Pancreas (tissue), 10 donors: ENCODE measurements around the gene MYOCOS. TPM values are rescaled to one million over a fixed set of nuclear protein-coding genes. Genes with fewer than 3 reads are reported as not detected.
A peak's percentile ranks its signal among the peaks of the same experiment; 100 is the strongest.
"Not testable (repeated sequence)": the region's sequence is repeated elsewhere in the genome, so short reads cannot be mapped to it uniquely, and the experiment has no call there.

ENCODE experiments used
- ATAC-seq, 4 donors: fragments of 200-7000 bp; cut with Tn5 transposase; one replicate each; pipeline versions ENCODE4 v1.8.0 to v1.9.1; 2020; ENCODE audit warnings: mild to moderate bottlenecking in 4 of 4, moderate library complexity in 4 of 4
- DNase-seq, 6 donors: peaks; one replicate each; pipeline ENCODE4 v3.0.0-alpha.2; 2020
- FAIRE-seq: peaks from 2 replicates; lab custom pipeline; 2012; peaks lifted over from hg19 to GRCh38; lab: Jason Lieb, UNC
- H3K27ac ChIP-seq, 4 donors: fragments of 200-600 bp; sonication (generic); 1 replicate in 3 of 4; 2 replicates in 1 of 4; pipeline versions ENCODE4 v1.5.0 to v1.8.0; 2020
- H3K27me3 ChIP-seq, 4 donors: fragments of 200-600 bp; one replicate each; pipeline ENCODE4 v1.8.0; 2021
- H3K36me3 ChIP-seq, 3 donors: fragments of 200-600 bp; sonication (generic) in 1 of 3; one replicate each; pipeline versions ENCODE4 v1.5.0 to v1.8.0; 2020 to 2021
- H3K4me1 ChIP-seq, 3 donors: fragments of 200-600 bp; one replicate each; pipeline ENCODE4 v1.8.0; 2021
- H3K4me3 ChIP-seq, 4 donors: fragments of 200-600 bp; sonication (generic) in 2 of 4; one replicate each; pipeline versions ENCODE4 v1.5.0 to v1.8.0; 2020 to 2021
- H3K9me3 ChIP-seq, 4 donors: fragments of 200-600 bp; one replicate each; pipeline ENCODE4 v1.8.0; 2021
- WGBS, 2 donors: extraction: QIAGEN DNeasy Blood & Tissue Kit; methylation state at CpG; one replicate each; pipeline ENCODE4 v1.1.7; 2013; 5-methylcytosine and 5-hydroxymethylcytosine counted together
- intact Hi-C, 3 donors: fragments of 100-400 bp; cut with DNase I; formaldehyde crosslinking; loops; one replicate each; pipeline versions ENCODE4 v1.11.1 to v1.14.2; 2022
- polyA plus RNA-seq, 2 donors: library from polyadenylated mRNA; stranded (reverse); fragments of 200-250 nt; gene quantifications; one replicate each; pipeline ENCODE4 v1.2.3, GENCODE V29; 2013
- total RNA-seq, 6 donors: library from RNA; stranded (reverse); fragmentation: NEBNext Ultra II Directional in 4 of 6; extraction: Animal tissue kit (Norgen Biotek cat#: 25700) in 4 of 6; gene quantifications; one replicate each; pipeline versions ENCODE4 v1.2.1 to v1.2.4, GENCODE V29; 2021 to 2023
- TF ChIP-seq, protein P1 (sequence below), 4 donors: fragments of 200-600 bp; sonication (generic) in 3 of 4; IDR thresholded peaks; one replicate each; pipeline versions ENCODE4 v1.5.0 to v1.8.0; 2021; ENCODE audit warnings: antibody characterized with exemption in 4 of 4
- donor health status: healthy with polysubstance abuse.
- donor health status: DM: no; HTN: no; CAD: no; lungs with moderate emphysema.
- donor health status: DM: no; HTN: no; CAD: no.
- donor health status: control.
- donor health status: control.
- donor health status: Bipolar disorder and iron deficiency.
- donor health status: DM: yes; HTN: yes; CAD: no.
- donor health status: DM: no; HTN: no; CAD: no.
- donor health status: DM: no; HTN: no; CAD: no.
- donor health status: DM: yes; HTN: yes; CAD: no.

Gene MYOCOS
- total and polyA plus RNA-seq, 8 donors: 0.05 TPM; not detected in 7

DNA sequence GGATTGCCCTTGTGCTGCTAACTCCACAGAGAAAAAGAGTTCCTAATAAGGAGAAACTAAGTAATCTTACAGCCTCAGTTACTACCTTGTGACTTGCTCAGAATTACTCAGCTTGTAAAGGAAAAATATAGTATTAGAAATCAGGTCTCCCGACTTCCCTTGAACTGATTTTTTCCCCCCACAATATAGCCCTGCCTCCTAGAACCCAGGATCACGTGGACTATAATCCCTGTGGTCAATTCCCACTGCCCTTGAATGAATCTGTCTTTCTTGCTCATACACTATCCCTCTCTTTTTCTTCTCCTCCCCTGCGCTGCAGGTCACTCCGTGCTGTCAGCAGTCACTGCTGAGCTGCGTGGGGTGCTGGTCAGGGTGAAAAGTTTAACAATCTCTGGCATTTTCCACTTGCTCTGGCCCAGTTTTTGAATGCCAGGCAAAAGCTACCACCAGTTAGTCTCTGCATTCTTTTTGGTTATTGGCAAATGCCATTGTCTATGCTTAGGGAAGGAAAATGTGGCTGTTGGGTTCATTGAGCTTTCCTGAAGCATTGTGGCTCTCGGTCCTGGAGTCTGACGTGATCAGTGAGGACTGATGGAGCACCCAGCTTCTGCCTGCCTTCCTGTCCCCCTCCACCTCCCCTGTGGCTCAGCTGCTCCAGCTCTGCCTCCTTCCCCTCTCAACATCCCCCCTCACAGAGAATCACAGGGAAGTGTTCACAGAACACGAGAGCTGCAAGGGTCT, 32.3 kb downstream of the MYOCOS start:
- ATAC-seq (peak in 3 of 4 donors; percentile 47 to 65 (median 55)), FAIRE-seq (no peak), DNase-seq (no peak)
- Histone ChIP-seq H3K27me3 (no peaks in the 10 kb centered on the region), H3K27ac (peak overlapping the region in 3 of 4 donors; percentile 22 to 57 (median 42)), H3K4me1 (no peaks in the 10 kb centered on the region), H3K36me3 (no peaks in the 10 kb centered on the region), H3K9me3 (no peaks in the 10 kb centered on the region), H3K4me3 (no peak overlapping the region)
- TF ChIP-seq, protein P1, sequence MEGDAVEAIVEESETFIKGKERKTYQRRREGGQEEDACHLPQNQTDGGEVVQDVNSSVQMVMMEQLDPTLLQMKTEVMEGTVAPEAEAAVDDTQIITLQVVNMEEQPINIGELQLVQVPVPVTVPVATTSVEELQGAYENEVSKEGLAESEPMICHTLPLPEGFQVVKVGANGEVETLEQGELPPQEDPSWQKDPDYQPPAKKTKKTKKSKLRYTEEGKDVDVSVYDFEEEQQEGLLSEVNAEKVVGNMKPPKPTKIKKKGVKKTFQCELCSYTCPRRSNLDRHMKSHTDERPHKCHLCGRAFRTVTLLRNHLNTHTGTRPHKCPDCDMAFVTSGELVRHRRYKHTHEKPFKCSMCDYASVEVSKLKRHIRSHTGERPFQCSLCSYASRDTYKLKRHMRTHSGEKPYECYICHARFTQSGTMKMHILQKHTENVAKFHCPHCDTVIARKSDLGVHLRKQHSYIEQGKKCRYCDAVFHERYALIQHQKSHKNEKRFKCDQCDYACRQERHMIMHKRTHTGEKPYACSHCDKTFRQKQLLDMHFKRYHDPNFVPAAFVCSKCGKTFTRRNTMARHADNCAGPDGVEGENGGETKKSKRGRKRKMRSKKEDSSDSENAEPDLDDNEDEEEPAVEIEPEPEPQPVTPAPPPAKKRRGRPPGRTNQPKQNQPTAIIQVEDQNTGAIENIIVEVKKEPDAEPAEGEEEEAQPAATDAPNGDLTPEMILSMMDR (IDR thresholded peaks at IDR 0.05): no peak
- WGBS, 2 donors: 43 to 51% methylated on average over 8 of the region's 8 CpGs
- intact Hi-C loops: no loop called here

DNA sequence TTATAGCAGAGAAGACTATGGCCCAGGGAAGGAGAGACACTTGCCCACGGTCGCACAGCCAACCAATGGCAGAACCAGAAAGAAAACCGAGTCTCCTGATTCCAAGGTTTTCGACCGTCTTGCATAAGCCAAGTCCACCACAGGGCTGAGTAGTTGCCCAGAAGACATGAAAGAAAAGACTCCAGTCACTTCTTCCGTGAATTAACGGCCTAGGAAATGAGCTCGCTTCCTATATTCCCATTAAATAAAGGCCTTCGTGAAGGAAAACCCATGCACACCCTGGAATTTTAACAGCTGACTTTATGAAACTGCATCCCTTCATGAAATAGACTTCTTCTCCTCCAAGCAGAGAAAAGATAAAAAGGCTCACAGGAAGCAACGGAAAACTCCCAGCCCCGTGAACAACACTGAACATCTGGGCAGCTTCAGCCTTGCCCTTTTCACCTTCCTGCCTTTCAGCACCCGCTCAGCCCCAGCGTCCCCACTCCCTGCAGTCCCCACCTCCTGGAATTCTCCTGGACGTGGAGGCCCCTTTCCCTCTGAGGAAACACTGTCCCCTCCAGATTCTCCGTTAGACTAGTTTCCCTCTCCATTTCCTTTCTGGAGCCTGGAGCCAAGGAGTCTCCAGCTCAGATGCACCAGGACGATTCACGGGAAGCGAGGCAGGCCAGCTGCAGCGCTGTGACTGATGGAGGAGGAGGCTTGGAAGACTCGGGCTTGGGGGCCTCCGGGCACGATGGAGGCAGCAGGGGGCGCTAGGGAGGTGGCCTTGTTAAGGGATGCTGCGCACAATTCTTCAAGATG, 33.1 kb downstream of the MYOCOS start:
- TF ChIP-seq, protein P1 (IDR thresholded peaks at IDR 0.05): peak in 1 of 4 donors; percentile 12
- H3K4me3 ChIP-seq: no peak overlapping the region
- ATAC-seq: peak in 3 of 4 donors; percentile 62 to 73 (median 68)
- FAIRE-seq: no peak
- WGBS, 2 donors: 36 to 52% methylated on average over 24 of the region's 24 CpGs
- no peaks in the 10 kb centered on the region for H3K36me3 ChIP-seq
- DNase-seq: peak; percentile 12 to 74 (median 39)
- peak overlapping the region in 3 of 4 donors; percentile 22 to 57 (median 42) for H3K27ac ChIP-seq
- H3K27me3 ChIP-seq: no peaks in the 10 kb centered on the region
- H3K4me1 ChIP-seq: no peaks in the 10 kb centered on the region
- intact Hi-C loops: no loop called here
- H3K9me3 ChIP-seq: no peaks in the 10 kb centered on the region

DNA sequence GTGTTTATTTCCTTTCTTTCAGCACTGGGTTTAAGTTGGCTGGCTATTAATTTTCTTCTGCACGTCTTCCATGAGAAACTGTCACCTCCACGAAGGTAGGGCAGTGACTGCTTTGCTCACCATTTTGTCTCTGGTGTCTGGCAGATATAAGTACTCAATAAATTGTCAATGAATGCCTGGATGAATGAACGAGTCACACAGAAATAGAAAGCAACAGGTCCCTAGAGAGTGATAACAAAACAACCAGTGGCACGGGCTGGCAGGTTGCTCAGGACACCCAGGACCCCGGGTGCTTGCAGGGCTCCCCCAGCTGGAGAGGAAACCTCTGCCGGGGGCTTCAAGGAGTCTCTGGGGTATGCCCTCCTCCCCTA, 33.7 kb downstream of the MYOCOS start:
- H3K27ac ChIP-seq: peak overlapping the region in 1 of 4 donors; percentile 57
- no peaks in the 10 kb centered on the region for H3K27me3 ChIP-seq
- FAIRE-seq: no peak
- no peaks in the 10 kb centered on the region for H3K36me3 ChIP-seq
- DNase-seq: no peak
- WGBS, 2 donors: 63 to 67% methylated on average over 6 of the region's 6 CpGs
- no peak for ATAC-seq
- no peak overlapping the region for H3K4me3 ChIP-seq
- no peaks in the 10 kb centered on the region for H3K9me3 ChIP-seq
- H3K4me1 ChIP-seq: no peaks in the 10 kb centered on the region
- TF ChIP-seq, protein P1 (IDR thresholded peaks at IDR 0.05): no peak
- intact Hi-C loops: no loop called here

DNA sequence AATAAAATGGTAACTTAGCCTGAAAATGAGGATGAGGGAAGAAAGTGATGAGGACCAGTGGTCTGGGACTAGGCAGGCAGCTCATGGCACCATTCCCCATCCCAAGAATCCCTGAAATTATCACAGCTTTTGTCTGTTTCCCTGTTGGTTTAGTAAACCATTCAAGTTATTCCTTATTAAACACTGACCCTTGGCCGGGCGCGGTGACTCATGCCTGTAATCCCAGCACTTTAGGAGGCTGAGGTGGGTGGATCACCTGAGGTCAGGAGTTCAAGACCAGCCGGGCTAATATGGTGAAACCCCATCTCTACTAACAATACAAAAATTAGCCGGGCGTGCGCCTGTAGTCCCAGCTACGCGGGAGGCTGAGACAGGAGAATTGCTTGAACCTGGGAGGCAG, 34.2 kb downstream of the MYOCOS start:
- WGBS, 2 donors: 87 to 95% methylated on average over 9 of the region's 9 CpGs
- H3K4me3 ChIP-seq, H3K36me3 ChIP-seq, ATAC-seq, H3K27ac ChIP-seq, H3K9me3 ChIP-seq, H3K4me1 ChIP-seq, FAIRE-seq, intact Hi-C loops, H3K27me3 ChIP-seq, DNase-seq: not testable (repeated sequence)

DNA sequence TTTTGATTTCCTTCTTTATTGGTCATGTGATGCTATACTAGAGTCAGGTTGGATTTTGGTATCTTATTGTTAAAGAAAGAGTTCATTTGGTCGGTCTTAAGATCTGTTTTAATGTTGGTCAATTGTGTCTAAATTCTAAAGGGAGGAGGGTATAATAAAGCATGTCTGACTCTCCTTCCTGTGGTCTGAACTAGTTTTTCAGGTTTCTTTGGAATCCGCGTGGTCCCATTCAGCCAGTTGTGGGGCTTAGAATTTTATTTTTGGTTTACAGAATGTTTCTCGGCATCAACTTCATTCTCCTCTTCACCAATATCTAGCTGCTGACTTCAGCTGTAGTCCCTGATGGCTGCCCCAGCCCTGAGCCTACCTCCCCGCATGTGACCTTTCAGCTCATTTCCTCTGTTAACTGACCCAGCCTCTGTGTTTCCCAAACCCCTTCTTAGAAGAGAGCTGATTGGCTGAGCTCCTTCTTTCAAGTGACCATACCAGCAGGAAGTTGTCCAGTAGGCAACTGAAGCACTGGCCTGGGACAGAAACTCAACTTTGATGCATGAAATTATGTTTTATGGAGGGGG, 39.1 kb downstream of the MYOCOS start:
- TF ChIP-seq, protein P1 (IDR thresholded peaks at IDR 0.05): no peak
- H3K27me3 ChIP-seq: no peaks in the 10 kb centered on the region
- DNase-seq: no peak
- H3K9me3 ChIP-seq: no peaks in the 10 kb centered on the region
- 73 to 78% methylated on average over 5 of the region's 5 CpGs for WGBS, 2 donors
- no peak for FAIRE-seq
- H3K36me3 ChIP-seq: no peaks in the 10 kb centered on the region
- intact Hi-C loops: no loop called here
- no peak overlapping the region for H3K27ac ChIP-seq
- H3K4me1 ChIP-seq: no peaks in the 10 kb centered on the region
- no peak for ATAC-seq
- H3K4me3 ChIP-seq: no peak overlapping the region
